Prostate gland (tissue), 2 donors: ENCODE results near the gene KCNAB1.

Source experiments
- CTCF ChIP-seq, 4 experiments: fragments of 200-600 bp in 2 of 4; fragments of 450-650 bp in 2 of 4; sonication (generic) in 2 of 4; IDR thresholded peaks; 1 replicate in 3 of 4; 2 replicates in 1 of 4; pipeline ENCODE4 v1.5.1; 2016 to 2019; ENCODE audit warnings: antibody characterized with exemption in 4 of 4, mild to moderate bottlenecking in 2 of 4, moderate library complexity in 2 of 4
- POLR2AphosphoS5 ChIP-seq: sonication (generic); formaldehyde crosslinking; IDR thresholded peaks from one replicate; pipeline ENCODE4 v1.6.1; 2017; ENCODE audit warnings: antibody characterized with exemption

DNA sequence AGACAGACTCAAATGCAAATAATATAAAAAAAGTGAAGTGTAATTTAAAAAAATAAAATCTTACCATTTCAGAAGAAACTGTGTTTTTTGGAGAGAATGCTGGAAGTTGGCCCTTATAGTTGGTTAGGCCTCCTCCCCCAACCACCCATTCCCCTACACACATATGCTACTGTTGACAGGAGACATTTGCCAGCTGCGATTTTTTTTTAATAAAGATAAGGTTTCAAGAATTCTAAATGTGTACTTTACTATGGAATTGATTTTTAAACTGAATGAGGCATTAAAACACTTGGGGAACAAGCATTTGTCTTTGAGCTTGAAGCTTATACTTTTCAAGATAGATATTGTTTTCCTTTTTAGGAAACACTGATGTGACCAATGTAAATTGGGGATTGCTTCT is 438.9 kb downstream of the KCNAB1 start:
- TF ChIP-seq CTCF (IDR thresholded peaks at IDR 0.05), result no peak
- TF ChIP-seq POLR2AphosphoS5, result no peak
